Mucosa of descending colon (tissue), 3 donors: ENCODE data around the gene C1QTNF8. TPM values are rescaled to one million over a fixed set of nuclear protein-coding genes. Genes with fewer than 3 reads are reported as not detected.

Experiments
- ATAC-seq: fragments of 200-7000 bp; cut with Tn5 transposase; one replicate; pipeline ENCODE4 v1.9.1; 2020; ENCODE audit warnings: mild to moderate bottlenecking, moderate library complexity
- DNase-seq, 3 donors: peaks; one replicate each; pipeline ENCODE4 v3.0.0-alpha.2; 2020
- H3K36me3 ChIP-seq: fragments of 200-600 bp; one replicate; pipeline ENCODE4 v1.8.0; 2021; ENCODE audit warnings: low read depth, mild to moderate bottlenecking
- H3K4me1 ChIP-seq: fragments of 200-600 bp; one replicate; pipeline ENCODE4 v1.8.0; 2021; ENCODE audit warnings: low read depth, mild to moderate bottlenecking
- H3K4me3 ChIP-seq: fragments of 200-600 bp; one replicate; pipeline ENCODE4 v1.8.0; 2021; ENCODE audit warnings: mild to moderate bottlenecking
- H3K9me3 ChIP-seq: fragments of 200-600 bp; one replicate; pipeline ENCODE4 v1.8.0; 2021; ENCODE audit warnings: mild to moderate bottlenecking
- CTCF ChIP-seq: fragments of 200-600 bp; IDR thresholded peaks from one replicate; pipeline ENCODE4 v1.8.0; 2022; ENCODE audit warnings: antibody characterized with exemption, mild to moderate bottlenecking
- intact Hi-C, 2 donors: fragments of 100-400 bp; cut with DNase I in 1 of 2; cut with micrococcal nuclease in 1 of 2; formaldehyde crosslinking; loops; one replicate each; pipeline versions ENCODE4 v1.11.0 to v1.11.1; 2022; cut with DNase I, micrococcal nuclease
- total RNA-seq, 3 donors: library from RNA; stranded (reverse); fragmentation: NEBNext Ultra II Directional in 2 of 3; extraction: Animal tissue kit (Norgen Biotek cat#: 25700) in 2 of 3; gene quantifications; one replicate each; pipeline versions ENCODE4 v1.2.1 to v1.2.4, GENCODE V29; 2021 to 2023
- donor health status: DM: no; HTN: no; CAD: no; lungs with moderate emphysema.
- donor health status: DM: no; HTN: no; CAD: no.
- donor health status: DM: no; HTN: yes; CAD: no.

C1QTNF8 gene
- total RNA-seq, 3 donors from 2014 or later = not detected

- Histone ChIP-seq H3K4me1 (no peaks in the 10 kb centered on the region), H3K36me3 (no peaks in the 10 kb centered on the region), H3K4me3 (no peak overlapping the region), H3K9me3 (no peaks in the 10 kb centered on the region)
- ATAC-seq (no peak), DNase-seq (no peak)
- TF ChIP-seq CTCF = no peak
- intact Hi-C loops = no loop called here
Measured at GRCh38 chr16:1142911-1143310, 46.9 kb upstream of the C1QTNF8 start.

GRCh38 chr16:1141716-1142115, 45.7 kb upstream of the C1QTNF8 start:
- intact Hi-C loops = no loop called here
- no peak overlapping the region for H3K4me3 ChIP-seq
- H3K4me1 ChIP-seq = no peaks in the 10 kb centered on the region
- no peaks in the 10 kb centered on the region for H3K9me3 ChIP-seq
- H3K36me3 ChIP-seq = no peaks in the 10 kb centered on the region
- TF ChIP-seq CTCF = no peak
- ATAC-seq (no peak), DNase-seq (no peak)

DNA sequence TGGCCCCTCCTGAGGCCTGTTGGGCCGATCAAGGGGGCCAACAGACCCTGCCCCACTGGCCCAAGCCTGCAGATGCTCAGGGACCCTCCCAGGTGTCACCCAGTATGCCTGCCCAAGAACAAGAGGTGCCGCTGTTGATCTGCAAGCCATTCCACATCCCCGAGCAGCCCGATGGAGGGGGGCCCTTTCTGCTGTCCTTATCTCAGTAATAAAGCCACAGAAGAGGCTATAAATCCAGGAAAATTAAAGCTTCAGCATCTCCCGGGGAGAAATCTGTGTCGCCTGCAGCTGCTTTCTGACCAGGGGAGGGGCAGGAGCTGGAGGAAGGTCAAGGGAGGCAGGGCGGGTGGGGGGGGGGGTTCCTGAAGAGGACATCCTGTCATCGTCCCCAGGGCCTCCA, 45.1 kb upstream of the C1QTNF8 start:
- no peaks in the 10 kb centered on the region for H3K9me3 ChIP-seq
- H3K4me3 ChIP-seq = no peak overlapping the region
- no peaks in the 10 kb centered on the region for H3K4me1 ChIP-seq
- no peak for DNase-seq
- no peaks in the 10 kb centered on the region for H3K36me3 ChIP-seq
- intact Hi-C loops = no loop called here
- no peak for ATAC-seq
- TF ChIP-seq CTCF = no peak

- DNase-seq (no peak), ATAC-seq (no peak)
- Histone ChIP-seq H3K4me3 (no peak overlapping the region), H3K9me3 (no peaks in the 10 kb centered on the region), H3K36me3 (no peaks in the 10 kb centered on the region), H3K4me1 (no peaks in the 10 kb centered on the region)
- intact Hi-C loops = no loop called here
- TF ChIP-seq CTCF = no peak
Measured at GRCh38 chr16:1140582-1141162, 44.6 kb upstream of the C1QTNF8 start.

DNA sequence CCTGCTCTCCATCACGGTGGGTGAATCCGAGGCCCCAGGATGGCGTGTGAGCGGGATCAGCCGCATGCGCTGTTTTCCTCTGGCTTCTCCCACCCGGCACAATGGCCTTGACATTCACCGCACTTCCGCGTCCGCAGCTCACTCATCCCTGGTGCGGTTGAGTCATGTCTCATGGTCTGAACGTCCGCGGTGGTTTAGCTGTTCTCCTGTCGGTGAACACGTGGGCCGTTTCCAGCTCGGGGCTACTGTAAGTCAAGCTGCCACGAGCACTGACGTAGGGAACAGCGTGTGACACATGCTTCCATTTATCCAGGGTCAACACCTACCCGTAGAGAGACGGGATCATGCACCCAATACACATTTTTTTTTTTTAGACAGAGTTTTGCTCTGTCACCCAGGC, 41.6 kb upstream of the C1QTNF8 start:
- ATAC-seq = no peak
- no peak for TF ChIP-seq CTCF

DNA sequence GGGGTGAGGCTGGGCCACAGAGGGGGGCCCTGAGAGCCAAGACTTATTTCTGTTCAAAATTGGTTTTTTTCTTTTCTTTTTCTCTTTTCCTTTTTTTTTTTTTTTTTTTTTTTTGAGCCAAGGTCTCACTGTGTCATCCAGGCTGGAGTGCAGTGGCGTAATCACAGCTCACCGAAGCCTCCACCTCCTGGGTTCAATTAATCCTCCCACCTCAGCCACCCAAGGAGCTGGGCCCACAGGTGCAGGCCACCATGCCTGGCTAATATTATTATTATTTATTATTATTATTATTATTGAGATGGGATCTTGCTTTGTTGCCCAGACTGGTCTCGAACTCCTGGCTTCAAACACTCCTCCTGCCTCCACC, 39.4 kb upstream of the C1QTNF8 start:
- H3K36me3 ChIP-seq = no peaks in the 10 kb centered on the region
- DNase-seq (no peak), ATAC-seq (no peak)
- H3K4me1 ChIP-seq = peaks cover 4% of the 10 kb centered on the region
- no peaks in the 10 kb centered on the region for H3K9me3 ChIP-seq
- H3K4me3 ChIP-seq = no peak overlapping the region
- intact Hi-C loops = no loop called here
- no peak for TF ChIP-seq CTCF

More for the DNA sequence above, 41.6 kb upstream of the C1QTNF8 start:
- Histone ChIP-seq H3K4me3 (no peak overlapping the region), H3K9me3 (no peaks in the 10 kb centered on the region), H3K36me3 (no peaks in the 10 kb centered on the region), H3K4me1 (peaks cover 4% of the 10 kb centered on the region)
- DNase-seq = no peak
- intact Hi-C loops = no loop called here
